GM10266 (cell line): ENCODE data around the gene GIT2.

ENCODE experiments used
- DNase-seq: peaks from one replicate; pipeline ENCODE4 v3.0.0; 2012; ENCODE audit errors: extremely low spot score
- TF ChIP-seq, protein P1 (sequence below): IDR thresholded peaks from 2 replicates; pipeline ENCODE4 v1.5.1; 2012; ENCODE audit warnings: mild to moderate bottlenecking, low read depth; ENCODE audit not compliant: control insufficient read depth, insufficient read depth; ENCODE audit errors: missing control alignments

Gene GIT2

DNA sequence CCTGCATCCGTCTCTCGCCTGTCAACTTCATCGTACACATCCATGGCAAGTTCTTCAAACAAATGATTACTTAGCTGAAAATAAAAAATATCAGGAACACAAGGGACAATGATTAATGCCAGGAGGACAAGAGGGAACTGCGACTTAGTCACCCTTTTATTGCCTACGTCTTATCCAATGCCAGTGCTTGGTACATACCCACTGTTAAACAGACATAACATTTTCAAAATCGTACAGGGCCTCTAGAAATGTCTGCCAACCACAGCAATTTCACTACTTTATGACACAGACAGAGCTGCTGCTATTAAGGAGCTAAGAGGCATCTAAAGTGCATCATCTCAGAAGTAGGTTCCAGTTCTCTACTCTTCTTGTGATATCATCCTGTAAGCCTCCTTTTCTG, 34.6 kb downstream of the GIT2 start:
- no peak for DNase-seq
- TF ChIP-seq, protein P1, sequence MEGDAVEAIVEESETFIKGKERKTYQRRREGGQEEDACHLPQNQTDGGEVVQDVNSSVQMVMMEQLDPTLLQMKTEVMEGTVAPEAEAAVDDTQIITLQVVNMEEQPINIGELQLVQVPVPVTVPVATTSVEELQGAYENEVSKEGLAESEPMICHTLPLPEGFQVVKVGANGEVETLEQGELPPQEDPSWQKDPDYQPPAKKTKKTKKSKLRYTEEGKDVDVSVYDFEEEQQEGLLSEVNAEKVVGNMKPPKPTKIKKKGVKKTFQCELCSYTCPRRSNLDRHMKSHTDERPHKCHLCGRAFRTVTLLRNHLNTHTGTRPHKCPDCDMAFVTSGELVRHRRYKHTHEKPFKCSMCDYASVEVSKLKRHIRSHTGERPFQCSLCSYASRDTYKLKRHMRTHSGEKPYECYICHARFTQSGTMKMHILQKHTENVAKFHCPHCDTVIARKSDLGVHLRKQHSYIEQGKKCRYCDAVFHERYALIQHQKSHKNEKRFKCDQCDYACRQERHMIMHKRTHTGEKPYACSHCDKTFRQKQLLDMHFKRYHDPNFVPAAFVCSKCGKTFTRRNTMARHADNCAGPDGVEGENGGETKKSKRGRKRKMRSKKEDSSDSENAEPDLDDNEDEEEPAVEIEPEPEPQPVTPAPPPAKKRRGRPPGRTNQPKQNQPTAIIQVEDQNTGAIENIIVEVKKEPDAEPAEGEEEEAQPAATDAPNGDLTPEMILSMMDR = no peak

DNA sequence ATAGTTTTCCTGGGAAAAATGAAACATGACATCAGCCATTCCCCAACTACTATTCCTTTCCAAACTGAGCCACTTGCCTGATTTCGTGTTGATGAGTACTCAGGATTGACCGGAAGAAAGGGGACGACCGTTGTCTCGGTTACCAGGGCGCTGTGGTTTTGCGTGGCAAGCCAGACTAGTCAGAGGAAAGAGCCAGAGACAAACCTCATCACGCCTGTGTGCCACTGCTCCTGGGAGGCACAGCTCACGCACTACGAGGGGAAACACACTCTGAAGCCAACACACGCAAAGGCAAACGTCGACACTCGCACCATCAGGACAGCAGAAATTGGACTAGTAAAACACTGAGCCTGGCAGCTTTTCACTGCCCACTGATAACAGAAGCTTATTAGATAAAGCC, 35.0 kb downstream of the GIT2 start:
- DNase-seq = no peak
- TF ChIP-seq, protein P1 = no peak

DNA sequence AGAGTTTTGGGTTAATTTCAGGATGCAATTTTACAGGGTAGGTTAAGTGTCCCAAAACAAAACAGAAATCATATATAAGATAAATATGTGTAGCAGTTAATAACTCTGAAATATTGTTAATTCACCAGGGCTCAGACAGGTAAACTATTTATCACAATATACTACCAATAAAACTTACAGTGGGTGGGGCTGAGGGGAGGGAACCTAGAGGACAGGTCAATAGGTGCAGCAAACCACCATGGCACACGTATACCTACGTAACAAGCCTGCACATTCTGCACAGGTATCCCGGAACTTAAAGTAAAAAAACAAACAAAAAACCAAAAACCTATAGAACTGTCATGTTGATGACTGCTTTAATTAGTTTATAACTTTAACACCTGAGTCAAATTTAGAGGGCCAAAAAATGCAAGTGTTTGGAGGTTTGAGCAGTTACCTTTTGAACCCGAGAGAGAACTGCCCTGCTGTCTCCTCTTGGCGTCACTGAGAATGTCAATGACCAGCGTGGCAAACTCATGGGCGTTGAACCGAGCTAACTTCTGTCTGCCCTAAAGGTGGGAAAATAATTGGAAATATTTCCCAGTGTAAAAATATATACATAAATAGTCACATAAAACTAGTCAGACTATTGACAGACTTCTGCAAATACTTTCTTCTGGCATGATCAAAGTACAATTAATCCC, 36.6 kb downstream of the GIT2 start:
- TF ChIP-seq, protein P1 = no peak
- DNase-seq = no peak

DNA sequence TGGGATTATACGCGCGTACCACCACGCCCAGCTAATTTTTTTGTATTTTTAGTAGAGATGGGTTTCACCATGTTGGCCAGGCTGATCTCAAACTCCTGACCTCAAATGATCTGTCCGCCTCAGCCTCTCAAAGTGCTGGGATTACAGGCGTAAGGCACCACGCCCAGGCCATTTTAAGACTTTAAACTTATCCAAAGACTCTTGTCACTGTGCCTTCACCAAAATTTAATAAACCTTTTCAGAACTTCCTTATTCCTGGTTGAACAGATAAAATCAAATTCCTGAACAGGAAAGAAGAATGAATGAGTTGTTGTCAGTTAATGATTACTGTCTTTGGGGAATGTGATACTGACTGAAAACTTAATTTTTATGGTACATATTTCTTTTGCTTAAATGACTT, 37.8 kb downstream of the GIT2 start:
- TF ChIP-seq, protein P1 = no peak
- no peak for DNase-seq

DNA sequence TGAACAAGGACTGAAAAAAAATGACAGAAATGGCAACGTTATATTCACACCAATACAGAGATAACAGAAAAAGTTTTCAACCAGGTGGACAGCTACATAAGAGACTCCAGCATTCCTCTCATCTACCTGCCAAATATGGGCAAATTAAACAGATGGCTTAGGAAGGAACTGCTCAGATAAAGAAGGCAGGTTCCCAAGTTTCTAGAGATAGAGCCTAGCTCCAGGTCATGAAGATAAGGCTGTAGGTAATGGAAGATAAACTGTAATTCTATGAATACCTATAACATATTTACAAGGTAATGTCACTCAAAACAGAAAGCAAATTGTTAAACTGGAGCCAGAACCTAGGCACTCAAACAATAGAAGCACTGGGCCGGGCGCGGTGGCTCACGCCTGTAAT, 42.5 kb downstream of the GIT2 start:
- no peak for DNase-seq
- TF ChIP-seq, protein P1 = no peak

DNA sequence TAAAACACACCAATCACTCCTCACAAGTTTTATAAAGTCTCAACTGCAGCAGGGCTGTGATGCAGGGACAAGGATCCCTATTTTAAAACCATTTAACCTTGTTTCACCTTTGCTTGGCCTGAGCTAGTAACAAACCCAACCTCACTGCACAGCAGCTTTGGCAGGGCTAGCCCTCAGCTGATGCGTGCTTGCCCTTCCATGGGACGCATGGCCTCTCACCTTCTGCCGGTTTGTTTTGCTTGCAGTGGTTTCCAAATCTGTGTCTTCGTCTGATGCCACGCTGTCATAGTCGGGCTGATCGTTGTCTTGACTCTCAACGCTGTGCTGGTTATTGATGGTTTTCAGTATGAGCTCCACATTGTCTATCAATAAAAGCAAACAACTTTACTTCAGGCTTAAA, 43.3 kb downstream of the GIT2 start:
- TF ChIP-seq, protein P1 = no peak
- no peak for DNase-seq

DNA sequence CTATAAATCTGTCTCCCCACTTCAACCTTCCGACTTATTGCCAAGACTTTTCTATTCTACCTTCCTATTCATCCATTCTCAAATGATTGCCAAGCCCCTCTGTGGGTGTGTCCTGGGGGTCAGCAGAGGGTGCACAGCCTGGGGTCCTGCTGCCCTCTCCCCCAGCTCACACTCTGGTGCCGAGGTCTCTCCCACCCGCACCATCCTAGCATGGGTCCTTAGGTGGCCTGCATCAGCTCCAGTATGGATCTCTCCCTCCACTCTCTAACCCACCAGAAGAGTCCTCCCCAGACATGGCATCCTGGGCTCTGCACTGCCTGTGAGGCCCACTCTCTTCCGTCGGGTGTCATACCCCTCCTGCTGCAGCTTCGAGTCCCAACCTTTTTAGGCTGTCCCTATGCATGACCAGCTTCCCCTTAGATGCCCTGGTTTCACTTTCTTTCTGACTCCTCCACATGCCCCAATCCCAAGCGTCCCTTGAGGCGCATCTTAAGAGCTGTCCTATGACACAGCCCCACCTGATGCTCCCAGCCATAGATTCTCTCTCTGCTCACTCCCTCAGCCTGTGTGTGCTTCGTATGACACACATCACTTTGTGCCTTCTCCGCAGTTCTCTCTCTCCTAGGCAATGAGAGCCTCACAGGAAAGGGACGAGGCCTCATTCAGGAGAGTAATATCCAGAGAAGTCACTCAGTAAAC, 43.9 kb downstream of the GIT2 start:
- TF ChIP-seq, protein P1 = no peak
- DNase-seq = peak; percentile 24
